ENCODE data around the gene PLCH2.

Gene PLCH2, protein sequence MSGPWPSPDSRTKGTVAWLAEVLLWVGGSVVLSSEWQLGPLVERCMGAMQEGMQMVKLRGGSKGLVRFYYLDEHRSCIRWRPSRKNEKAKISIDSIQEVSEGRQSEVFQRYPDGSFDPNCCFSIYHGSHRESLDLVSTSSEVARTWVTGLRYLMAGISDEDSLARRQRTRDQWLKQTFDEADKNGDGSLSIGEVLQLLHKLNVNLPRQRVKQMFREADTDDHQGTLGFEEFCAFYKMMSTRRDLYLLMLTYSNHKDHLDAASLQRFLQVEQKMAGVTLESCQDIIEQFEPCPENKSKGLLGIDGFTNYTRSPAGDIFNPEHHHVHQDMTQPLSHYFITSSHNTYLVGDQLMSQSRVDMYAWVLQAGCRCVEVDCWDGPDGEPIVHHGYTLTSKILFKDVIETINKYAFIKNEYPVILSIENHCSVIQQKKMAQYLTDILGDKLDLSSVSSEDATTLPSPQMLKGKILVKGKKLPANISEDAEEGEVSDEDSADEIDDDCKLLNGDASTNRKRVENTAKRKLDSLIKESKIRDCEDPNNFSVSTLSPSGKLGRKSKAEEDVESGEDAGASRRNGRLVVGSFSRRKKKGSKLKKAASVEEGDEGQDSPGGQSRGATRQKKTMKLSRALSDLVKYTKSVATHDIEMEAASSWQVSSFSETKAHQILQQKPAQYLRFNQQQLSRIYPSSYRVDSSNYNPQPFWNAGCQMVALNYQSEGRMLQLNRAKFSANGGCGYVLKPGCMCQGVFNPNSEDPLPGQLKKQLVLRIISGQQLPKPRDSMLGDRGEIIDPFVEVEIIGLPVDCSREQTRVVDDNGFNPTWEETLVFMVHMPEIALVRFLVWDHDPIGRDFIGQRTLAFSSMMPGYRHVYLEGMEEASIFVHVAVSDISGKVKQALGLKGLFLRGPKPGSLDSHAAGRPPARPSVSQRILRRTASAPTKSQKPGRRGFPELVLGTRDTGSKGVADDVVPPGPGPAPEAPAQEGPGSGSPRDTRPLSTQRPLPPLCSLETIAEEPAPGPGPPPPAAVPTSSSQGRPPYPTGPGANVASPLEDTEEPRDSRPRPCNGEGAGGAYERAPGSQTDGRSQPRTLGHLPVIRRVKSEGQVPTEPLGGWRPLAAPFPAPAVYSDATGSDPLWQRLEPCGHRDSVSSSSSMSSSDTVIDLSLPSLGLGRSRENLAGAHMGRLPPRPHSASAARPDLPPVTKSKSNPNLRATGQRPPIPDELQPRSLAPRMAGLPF (N-terminal part only)

DNA sequence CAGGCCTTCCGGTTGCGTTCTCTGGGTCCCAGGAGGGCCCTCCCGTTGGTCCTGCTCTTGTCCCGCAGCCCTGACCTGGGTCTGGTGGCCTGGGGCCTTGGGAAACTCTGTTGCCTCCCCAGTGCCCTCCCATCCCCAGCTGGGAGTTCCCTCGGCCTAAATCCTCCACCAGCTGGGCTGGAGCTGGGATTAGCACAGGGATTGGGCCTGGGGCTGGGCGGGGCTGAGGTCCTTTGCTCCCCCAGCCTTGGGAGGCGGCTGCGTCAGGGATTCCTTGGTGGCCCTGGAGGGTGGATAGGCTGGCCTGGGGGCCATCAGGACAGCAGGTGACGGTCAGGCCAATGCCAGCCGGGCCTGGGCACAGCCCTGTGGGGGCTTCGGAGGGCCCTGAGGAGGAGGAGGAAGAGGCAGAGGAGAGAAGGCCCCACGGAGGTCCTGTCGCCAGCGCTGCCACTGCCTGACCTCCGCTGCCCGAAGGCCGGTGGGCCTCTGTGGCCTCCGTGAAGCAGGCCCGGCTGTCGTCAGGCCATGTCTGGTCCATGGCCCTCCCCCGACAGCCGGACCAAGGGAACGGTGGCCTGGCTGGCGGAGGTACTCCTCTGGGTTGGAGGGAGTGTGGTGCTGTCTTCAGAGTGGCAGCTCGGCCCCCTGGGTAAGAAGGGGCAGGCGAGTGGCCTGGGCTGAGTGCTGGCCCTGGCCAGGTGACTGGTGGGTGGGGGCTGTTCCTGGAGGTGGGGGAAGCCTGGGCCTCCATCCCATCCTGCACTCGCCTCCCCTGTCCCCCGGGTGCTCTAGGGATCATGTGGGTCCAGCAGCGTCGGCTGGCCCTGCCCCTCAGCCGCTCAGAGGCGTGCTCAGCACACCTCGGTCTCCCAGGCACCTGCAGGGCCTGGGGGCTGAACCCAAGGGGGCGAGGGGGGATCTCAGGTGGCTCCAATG is at the start of gene PLCH2:
PLCH2 (plus strand) TSS at position 229 of the 939 bp plus-strand sequence; CDS start at position 529, 300 bp downstream.
- FAIRE-seq (no peak), DNase-seq (ENCODE audit: low spot score) (no peak)

DNA sequence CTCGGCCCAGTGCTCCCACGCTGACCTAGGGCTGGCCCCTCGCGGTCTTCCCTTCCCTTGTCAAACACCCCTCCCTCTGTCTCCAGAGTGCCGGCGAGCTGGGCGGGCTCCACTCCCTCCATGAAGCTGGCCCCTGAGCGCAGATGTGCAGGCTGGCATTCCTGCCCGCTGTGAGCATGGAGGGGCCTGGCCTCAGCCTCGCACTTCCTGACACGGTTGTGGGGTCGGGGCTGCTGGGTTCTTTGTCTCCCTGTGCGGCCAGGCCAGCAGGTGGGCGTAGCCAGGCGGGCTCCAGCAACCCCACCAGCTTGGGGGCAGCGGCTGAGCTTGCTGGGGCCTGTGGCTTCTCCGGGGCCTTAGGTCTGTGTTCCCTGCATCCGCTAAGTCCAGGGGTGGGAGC is 49.5 kb upstream of the PLCH2 start:
- DNase-seq (ENCODE audit: low spot score) (no peak), FAIRE-seq (no peak)

- no peak for DNase-seq (ENCODE audit: low spot score)
- FAIRE-seq: no peak
Observed at GRCh38 chr1:2427051-2427450, 49.0 kb upstream of the PLCH2 start.

GRCh38 chr1:2427976-2428375 is 48.1 kb upstream of the PLCH2 start:
- DNase-seq (ENCODE audit: low spot score) (no peak), FAIRE-seq (no peak)

DNA sequence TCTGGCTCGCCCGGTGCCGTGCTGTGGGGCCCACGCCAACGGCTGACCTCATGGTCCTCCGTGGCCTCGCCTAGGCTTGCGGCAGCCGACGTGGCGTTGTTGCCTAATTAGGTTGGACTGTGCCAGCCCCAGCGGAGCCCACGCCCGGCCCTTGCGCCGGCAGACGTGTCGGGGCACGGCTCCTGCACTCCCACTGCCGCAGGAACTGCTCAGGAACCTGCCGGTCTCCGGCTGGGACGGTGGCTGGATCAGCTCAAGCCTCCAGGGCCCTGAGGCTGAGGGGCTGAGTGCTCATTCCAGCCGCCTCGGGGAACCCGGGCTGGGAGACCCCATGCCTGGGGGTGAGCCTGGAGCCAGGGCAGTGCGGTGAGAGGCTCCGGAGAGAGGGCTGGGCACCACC is 47.6 kb upstream of the PLCH2 start:
- no peak for FAIRE-seq
- DNase-seq (ENCODE audit: low spot score): no peak

DNA sequence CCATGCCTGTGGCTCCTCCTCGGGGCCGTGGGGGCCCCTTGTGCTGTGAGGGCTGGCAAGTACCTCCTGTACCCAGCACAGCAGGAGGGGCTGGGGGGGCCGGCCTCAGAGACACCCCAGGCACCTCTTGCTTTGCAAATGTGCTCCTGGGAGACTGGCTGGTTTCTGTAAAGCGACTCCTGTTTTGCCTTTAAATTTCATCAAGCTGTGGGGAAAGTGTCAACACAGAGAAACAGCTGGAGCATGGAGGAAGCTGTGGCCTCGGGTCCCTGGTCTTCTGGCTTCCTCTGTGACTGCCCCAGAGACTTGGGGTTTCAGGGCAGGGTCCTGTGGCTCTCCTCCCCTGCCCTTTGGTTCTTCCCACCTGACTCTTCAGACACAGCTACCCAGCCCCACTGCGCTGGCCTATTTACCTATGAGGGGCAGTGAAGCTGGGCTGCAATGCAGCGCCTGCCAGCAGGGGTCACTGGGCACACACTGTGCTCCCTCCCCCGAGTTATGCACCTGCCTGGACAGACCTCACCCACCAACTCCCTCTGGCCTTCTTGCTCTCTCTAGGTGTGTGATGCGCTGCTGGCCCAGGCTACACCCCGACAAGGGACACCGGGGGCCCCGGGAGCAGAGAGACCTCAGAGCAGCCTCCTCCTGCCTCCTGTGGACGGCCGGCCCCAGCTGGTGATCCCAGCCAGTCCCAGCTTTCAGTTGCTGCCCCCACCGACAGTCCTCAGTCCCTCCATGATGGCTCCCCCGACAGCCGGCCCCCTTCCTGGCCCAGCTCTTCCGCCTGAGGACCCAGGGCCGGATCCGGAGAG is 46.1 kb upstream of the PLCH2 start:
- FAIRE-seq (no peak), DNase-seq (ENCODE audit: low spot score) (no peak)

- no peak for DNase-seq (ENCODE audit: low spot score)
- no peak for FAIRE-seq
Observed at GRCh38 chr1:2430592-2430973, 45.5 kb upstream of the PLCH2 start.

- DNase-seq (ENCODE audit: low spot score) (no peak), FAIRE-seq (no peak)
Observed at GRCh38 chr1:2431103-2431502, 45.0 kb upstream of the PLCH2 start.

- FAIRE-seq (no peak), DNase-seq (ENCODE audit: low spot score) (no peak)
Observed at GRCh38 chr1:2431518-2431917, 44.6 kb upstream of the PLCH2 start.

DNA sequence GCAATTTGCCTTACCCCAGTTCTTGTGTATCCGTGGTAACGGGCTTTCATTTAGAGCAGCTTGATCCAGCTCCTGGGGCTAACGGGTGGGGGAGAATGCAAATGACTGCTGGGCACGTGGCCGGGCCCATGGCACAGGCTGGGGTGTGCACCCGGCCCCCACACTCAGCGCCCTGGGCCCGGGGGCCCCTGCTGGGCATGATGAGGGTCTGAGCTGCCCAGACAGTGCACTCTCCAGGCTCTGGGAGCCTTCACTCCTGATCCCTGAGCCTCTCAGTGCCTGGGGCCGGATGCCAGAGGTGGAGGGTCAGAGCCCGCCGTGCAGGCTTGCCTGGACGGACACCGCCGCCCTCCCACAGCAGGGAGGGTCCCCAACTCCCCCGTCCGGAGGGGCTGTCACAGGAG is 43.6 kb upstream of the PLCH2 start:
- no peak for DNase-seq (ENCODE audit: low spot score)
- FAIRE-seq: no peak

- no peak for DNase-seq (ENCODE audit: low spot score)
- no peak for FAIRE-seq
Observed at GRCh38 chr1:2433196-2433595, 42.9 kb upstream of the PLCH2 start.

DNA sequence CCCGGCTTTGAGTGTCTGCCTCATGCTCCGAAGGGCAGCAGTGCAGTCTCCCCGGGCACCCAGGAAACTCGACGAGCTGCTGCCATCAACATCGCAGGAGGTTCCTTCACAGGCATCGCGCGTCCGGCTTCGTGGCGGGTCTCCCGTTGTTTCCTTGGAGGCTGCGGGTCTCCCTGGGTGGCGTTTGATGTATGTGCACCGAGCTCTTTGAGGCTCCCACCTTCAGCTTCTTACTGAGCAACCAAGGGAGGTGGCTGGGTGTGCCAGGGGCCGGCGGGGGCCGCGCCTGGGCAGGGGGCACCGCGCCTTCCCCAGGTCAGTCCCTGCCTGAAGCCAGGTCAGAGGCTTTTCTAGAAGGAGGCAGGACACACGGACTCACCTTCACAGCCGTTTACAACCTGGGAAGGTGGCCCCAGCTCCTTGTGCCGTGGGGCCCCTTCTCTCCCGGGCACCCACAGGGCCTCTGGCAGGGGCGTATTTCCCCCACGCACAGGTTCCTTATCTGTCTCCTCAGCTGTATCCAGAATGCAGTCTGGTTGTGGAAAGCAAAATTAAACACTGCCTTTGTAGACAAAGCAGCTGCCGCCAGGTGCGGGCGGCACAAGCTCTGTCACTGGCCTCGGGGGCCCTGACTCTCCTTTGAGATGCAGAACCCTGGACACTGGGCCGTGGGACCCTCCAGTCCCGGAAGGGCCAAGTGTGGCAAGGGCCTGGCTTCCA is 42.0 kb upstream of the PLCH2 start:
- FAIRE-seq: no peak
- no peak for DNase-seq (ENCODE audit: low spot score)

DNA sequence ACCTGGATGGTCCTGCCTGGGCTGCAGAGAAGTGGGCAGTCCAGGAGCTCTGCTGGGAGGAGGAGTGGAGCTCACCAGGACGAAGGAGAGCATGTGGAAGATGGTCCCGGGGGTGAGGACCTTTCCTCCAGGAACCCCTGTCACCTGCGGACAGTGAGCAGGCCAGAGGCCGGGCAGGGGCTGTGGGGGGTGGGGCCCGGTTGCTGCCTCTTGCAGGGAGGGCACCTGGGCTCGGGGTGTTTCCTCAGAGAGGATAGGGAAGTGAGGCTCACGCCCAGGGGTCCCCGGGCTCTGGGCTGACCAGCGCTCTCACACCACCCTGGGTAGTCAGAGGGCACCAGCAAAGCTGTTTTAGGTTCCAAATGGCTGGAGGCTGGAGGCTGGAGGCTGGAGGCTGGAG is 41.0 kb upstream of the PLCH2 start:
- no peak for FAIRE-seq
- DNase-seq (ENCODE audit: low spot score): no peak

GRCh38 chr1:2435746-2436355 is 40.2 kb upstream of the PLCH2 start:
- FAIRE-seq: no peak
- DNase-seq (ENCODE audit: low spot score): no peak

GRCh38 chr1:2436876-2437275 is 39.2 kb upstream of the PLCH2 start:
- DNase-seq (ENCODE audit: low spot score) (no peak), FAIRE-seq (no peak)

DNA sequence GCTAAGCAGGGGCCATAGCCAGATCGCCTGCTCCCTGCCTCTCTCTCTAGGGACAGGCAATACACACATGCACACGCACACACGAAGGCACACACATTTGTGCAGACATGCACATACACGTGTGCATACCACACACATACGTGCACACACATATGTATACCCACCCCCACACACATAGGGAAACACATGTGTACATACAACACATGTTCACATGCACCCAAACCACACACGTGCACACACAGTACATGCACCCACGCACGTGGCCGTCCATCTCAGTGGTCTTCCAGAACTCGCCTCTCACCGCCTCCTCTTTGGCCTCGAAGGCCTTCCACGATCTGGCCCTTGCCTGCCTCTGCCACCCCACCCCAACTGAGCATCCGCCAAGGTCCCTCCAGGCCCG is 38.5 kb upstream of the PLCH2 start:
- FAIRE-seq (no peak), DNase-seq (ENCODE audit: low spot score) (no peak)

- FAIRE-seq (no peak), DNase-seq (ENCODE audit: low spot score) (no peak)
Observed at GRCh38 chr1:2438038-2438437, 38.1 kb upstream of the PLCH2 start.

DNA sequence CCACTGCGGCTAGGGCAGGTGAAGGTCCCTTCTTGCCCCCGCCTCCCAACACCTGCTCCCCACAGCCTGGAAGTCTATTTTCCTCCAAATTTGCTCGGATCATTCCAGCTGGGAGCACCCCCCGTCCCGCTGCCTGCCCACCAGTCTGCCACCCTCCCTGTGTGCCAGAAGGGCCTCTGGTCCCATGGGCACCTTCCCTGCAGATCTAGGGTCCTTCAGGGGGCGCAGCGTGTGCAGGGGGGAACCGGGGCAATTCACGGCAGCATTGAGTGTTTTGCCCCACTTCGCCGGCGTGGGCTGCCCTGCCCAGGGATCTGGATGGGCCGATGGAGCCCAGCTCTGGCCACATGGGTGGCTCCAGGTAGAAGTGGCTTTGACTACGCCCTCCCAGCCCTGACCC is 37.4 kb upstream of the PLCH2 start:
- FAIRE-seq (no peak), DNase-seq (ENCODE audit: low spot score) (no peak)

- DNase-seq (ENCODE audit: low spot score): no peak
- FAIRE-seq: no peak
Observed at GRCh38 chr1:2439369-2439768, 36.7 kb upstream of the PLCH2 start.
